Neural crest cell (in vitro differentiated cells): Measurements from ENCODE around the gene ADGRA1. TPM values are rescaled to one million over a fixed set of nuclear protein-coding genes. Genes with fewer than 3 reads are reported as not detected.
"Not testable (repeated sequence)": the region's sequence is repeated elsewhere in the genome, so short reads cannot be mapped to it uniquely, and the experiment has no call there.

Source experiments
- DNase-seq: peaks from one replicate; pipeline ENCODE4 v3.0.0; 2021; ENCODE audit warnings: low read depth, mixed read lengths, low spot score
- H3K27ac Mint-ChIP-seq: one replicate; pipeline ENCODE4 v1.8.0; 2021; ENCODE audit warnings: mild to moderate bottlenecking, mixed read lengths; ENCODE audit not compliant: unreplicated experiment
- H3K27me3 Mint-ChIP-seq: 2 replicates; pipeline ENCODE4 v1.8.0; 2021; ENCODE audit warnings: low read depth, mild to moderate bottlenecking, mixed read lengths
- H3K36me3 Mint-ChIP-seq: 2 replicates; pipeline ENCODE4 v1.8.0; 2021; ENCODE audit warnings: low read depth, mild to moderate bottlenecking, mixed read lengths
- H3K4me1 Mint-ChIP-seq: 2 replicates; pipeline ENCODE4 v1.8.0; 2021; ENCODE audit warnings: mixed read lengths
- H3K4me3 Mint-ChIP-seq: one replicate; pipeline ENCODE4 v1.8.0; 2021; ENCODE audit warnings: mild to moderate bottlenecking, mixed read lengths
- H3K9me3 Mint-ChIP-seq: 2 replicates; pipeline ENCODE4 v1.8.0; 2021; ENCODE audit warnings: mixed read lengths
- CTCF ChIP-seq: fragments of 200-600 bp; sonication (generic); conservative IDR thresholded peaks from 2 replicates; pipeline ENCODE4 v1.5.0; 2021; ENCODE audit warnings: antibody characterized with exemption, mild to moderate bottlenecking
- total RNA-seq: library from RNA; stranded (reverse); gene quantifications from 2 replicates; pipeline ENCODE4 v1.2.1, GENCODE V29; 2021

ADGRA1 gene
- total RNA-seq, 1 donor from 2014 or later: 0.33 TPM

DNA sequence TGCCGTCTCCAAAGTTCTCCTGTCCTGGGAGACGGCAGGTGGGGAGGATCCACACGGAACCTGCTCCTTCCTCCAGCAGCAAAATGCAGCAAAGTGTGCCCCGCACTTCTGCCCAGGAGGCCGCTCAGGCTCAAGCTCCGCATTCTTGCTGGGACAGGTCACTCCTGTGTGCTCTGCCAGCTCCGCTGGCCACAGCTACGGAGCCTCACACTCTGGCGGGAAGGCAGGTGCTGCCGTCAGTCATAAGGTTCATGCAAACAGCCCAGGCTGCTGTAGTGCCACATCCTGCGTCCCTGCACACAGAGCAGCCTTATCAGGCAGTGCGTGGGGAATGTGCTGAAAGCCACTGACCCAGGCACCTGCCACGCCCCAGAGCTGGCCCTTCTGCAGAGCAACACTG lies 22.4 kb downstream of the ADGRA1 start:
- no peaks in the 10 kb centered on the region for H3K36me3 Mint-ChIP-seq
- H3K27ac Mint-ChIP-seq: no peak overlapping the region
- peaks cover 4% of the 10 kb centered on the region for H3K9me3 Mint-ChIP-seq
- H3K27me3 Mint-ChIP-seq: peaks cover 7% of the 10 kb centered on the region
- no peak overlapping the region for H3K4me3 Mint-ChIP-seq
- no peak for DNase-seq
- no peaks in the 10 kb centered on the region for H3K4me1 Mint-ChIP-seq
- TF ChIP-seq CTCF: no peak

GRCh38 chr10:133110609-133111275 lies 23.0 kb downstream of the ADGRA1 start:
- Mint-ChIP-seq H3K9me3 (peaks cover 4% of the 10 kb centered on the region), H3K4me1 (no peaks in the 10 kb centered on the region), H3K27ac (no peak overlapping the region), H3K36me3 (no peaks in the 10 kb centered on the region), H3K4me3 (no peak overlapping the region), H3K27me3 (peaks cover 7% of the 10 kb centered on the region)
- DNase-seq: no peak
- TF ChIP-seq CTCF: no peak

- DNase-seq, H3K4me1 Mint-ChIP-seq, H3K9me3 Mint-ChIP-seq, H3K27ac Mint-ChIP-seq, H3K27me3 Mint-ChIP-seq, H3K4me3 Mint-ChIP-seq, H3K36me3 Mint-ChIP-seq: not testable (repeated sequence)
Observed at GRCh38 chr10:133111640-133112039, 23.9 kb downstream of the ADGRA1 start.

GRCh38 chr10:133113146-133113830 lies 25.6 kb downstream of the ADGRA1 start:
- Mint-ChIP-seq H3K27me3 (peaks cover 7% of the 10 kb centered on the region), H3K36me3 (no peaks in the 10 kb centered on the region), H3K4me3 (no peak overlapping the region), H3K4me1 (no peaks in the 10 kb centered on the region), H3K27ac (no peak overlapping the region), H3K9me3 (no peaks in the 10 kb centered on the region)
- no peak for DNase-seq
- no peak for TF ChIP-seq CTCF

DNA sequence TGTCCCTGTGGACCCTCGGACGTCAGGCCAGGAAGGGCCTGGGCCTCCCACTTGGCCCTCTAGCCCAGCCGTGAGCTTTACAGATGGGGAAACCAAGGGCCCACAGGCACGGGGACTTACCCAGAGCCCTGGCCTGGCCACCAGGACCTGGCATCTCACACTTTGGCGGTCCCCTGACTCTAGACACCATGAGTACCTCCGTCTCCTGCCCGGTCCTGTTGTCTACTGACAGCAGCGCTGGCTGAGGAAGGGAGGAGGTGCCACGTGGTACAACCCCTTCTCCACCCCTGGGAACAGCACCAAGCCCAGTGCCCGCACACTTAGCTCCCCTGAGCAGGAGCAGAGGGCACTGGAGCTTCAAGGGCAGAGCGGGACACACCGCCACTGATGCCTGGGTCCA lies 26.1 kb downstream of the ADGRA1 start:
- no peaks in the 10 kb centered on the region for H3K9me3 Mint-ChIP-seq
- TF ChIP-seq CTCF: no peak
- no peak for DNase-seq
- H3K36me3 Mint-ChIP-seq: no peaks in the 10 kb centered on the region
- H3K4me1 Mint-ChIP-seq: no peaks in the 10 kb centered on the region
- peaks cover 10% of the 10 kb centered on the region for H3K27me3 Mint-ChIP-seq
- no peak overlapping the region for H3K4me3 Mint-ChIP-seq
- no peak overlapping the region for H3K27ac Mint-ChIP-seq

DNA sequence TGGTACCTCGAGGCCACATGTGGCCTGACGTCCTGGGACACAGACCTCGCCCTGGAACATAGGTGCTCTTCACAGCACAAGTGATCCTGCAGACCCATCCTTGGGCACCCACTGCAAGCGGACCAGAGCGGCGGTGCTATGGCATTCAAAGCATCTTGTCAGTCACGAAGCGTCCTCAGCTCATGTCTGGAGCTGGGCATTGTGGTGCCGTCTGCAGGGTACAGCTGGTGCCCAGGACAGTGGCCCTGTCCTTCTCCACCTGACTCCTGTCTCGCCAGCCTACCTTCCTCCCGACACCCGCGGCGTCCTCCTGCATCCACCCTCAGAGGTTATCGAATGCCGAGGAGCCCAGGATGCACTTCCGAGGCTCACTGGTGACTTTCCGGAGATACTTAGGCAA lies 26.5 kb downstream of the ADGRA1 start:
- peaks cover 12% of the 10 kb centered on the region for H3K27me3 Mint-ChIP-seq
- no peak for DNase-seq
- H3K4me3 Mint-ChIP-seq: no peak overlapping the region
- H3K4me1 Mint-ChIP-seq: no peaks in the 10 kb centered on the region
- H3K27ac Mint-ChIP-seq: no peak overlapping the region
- H3K9me3 Mint-ChIP-seq: peaks cover under 1% of the 10 kb centered on the region
- no peaks in the 10 kb centered on the region for H3K36me3 Mint-ChIP-seq
- TF ChIP-seq CTCF: no peak
